ENCODE data around the gene LRRC55.

DNA sequence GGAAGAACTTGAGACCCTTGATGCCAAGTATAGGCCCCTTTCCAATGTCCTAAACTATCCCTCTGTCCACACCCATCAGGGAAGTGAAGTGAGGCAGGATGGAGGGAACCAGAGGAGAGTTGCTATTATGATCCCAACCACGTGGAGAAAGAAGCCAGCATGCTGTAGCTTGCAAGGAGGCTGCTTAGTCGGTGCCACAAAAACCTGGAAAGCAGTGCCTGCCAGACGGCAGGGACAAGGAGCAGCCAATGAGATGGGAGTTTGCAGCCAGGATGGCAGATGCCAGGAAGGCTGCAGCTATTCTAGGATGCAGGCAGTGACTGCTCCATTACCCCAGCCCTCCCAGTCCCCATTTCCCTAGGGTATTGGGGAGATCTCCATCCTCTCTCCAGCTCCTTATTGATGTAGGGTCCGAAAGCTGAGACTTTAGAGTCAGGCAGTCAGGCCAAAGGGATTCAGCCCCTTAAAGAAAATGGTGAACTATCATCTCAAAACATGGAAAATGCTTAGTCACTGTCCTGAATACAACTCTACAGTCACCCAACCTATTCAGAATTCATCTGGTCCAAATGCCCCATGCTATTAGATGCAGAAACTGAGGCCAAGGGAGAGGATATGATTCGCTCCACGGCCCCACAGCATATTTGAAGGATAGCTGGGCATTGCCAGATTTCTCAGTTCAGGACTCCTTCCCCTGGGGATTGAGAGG lies 18.4 kb upstream of the LRRC55 start:
- TF ChIP-seq, protein P1, sequence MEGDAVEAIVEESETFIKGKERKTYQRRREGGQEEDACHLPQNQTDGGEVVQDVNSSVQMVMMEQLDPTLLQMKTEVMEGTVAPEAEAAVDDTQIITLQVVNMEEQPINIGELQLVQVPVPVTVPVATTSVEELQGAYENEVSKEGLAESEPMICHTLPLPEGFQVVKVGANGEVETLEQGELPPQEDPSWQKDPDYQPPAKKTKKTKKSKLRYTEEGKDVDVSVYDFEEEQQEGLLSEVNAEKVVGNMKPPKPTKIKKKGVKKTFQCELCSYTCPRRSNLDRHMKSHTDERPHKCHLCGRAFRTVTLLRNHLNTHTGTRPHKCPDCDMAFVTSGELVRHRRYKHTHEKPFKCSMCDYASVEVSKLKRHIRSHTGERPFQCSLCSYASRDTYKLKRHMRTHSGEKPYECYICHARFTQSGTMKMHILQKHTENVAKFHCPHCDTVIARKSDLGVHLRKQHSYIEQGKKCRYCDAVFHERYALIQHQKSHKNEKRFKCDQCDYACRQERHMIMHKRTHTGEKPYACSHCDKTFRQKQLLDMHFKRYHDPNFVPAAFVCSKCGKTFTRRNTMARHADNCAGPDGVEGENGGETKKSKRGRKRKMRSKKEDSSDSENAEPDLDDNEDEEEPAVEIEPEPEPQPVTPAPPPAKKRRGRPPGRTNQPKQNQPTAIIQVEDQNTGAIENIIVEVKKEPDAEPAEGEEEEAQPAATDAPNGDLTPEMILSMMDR (IDR thresholded peaks at IDR 0.05; ENCODE audit: poor library complexity) = no peak
- TF ChIP-seq EZH2 (IDR thresholded peaks at IDR 0.05; ENCODE audit: borderline replicate concordance) = no peak

Data from hepatocyte (in vitro differentiated cells).